22Rv1 (cell line): ENCODE data around the gene ACTR3C.

Experiments used
- ZFX ChIP-seq: fragments of 450-650 bp; IDR thresholded peaks from 2 replicates; pipeline ENCODE4 v1.6.1; 2017; ENCODE audit warnings: antibody characterized with exemption, borderline replicate concordance
- TF ChIP-seq, protein P1 (sequence below): fragments of 450-650 bp; IDR thresholded peaks from 2 replicates; pipeline ENCODE4 v1.5.1; 2017; ENCODE audit warnings: mild to moderate bottlenecking

DNA sequence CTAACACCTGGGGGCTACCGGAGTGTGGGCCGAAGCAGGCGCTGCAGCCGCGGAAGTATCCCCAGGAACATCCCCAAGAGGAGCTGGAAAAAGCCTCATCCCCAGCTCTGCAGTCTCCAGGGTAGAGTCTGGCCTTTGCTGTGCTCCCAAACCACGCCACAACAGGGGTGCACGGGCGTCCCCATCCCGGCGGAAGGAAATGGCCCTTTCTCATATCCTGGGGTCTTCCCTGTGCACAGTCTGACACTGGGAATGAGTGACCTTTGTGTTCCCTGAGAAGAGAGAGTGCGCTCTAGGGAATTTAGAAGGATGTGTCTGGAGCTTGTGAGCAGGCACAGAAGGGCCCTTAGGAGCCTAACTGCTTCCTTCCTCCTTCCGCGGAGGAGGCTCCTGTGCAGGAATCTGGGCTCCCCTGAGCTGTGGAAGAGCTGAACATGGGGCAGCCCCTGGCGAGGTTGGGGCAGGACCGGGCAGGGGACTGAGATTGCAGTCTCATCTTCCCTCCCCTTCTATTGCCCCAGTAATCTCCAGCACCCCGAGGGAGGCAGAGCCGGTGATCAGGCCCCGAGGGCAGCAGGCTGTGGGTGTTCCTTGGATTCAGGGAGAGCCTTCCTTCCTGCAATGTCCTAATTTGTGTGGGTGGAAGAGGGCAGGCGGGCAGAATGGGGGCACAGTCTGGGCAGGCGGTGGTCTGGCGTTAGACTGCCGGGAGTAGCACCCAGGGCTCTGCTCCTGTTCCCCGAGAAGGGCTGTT, 46.6 kb upstream of the ACTR3C start:
- TF ChIP-seq, protein P1, sequence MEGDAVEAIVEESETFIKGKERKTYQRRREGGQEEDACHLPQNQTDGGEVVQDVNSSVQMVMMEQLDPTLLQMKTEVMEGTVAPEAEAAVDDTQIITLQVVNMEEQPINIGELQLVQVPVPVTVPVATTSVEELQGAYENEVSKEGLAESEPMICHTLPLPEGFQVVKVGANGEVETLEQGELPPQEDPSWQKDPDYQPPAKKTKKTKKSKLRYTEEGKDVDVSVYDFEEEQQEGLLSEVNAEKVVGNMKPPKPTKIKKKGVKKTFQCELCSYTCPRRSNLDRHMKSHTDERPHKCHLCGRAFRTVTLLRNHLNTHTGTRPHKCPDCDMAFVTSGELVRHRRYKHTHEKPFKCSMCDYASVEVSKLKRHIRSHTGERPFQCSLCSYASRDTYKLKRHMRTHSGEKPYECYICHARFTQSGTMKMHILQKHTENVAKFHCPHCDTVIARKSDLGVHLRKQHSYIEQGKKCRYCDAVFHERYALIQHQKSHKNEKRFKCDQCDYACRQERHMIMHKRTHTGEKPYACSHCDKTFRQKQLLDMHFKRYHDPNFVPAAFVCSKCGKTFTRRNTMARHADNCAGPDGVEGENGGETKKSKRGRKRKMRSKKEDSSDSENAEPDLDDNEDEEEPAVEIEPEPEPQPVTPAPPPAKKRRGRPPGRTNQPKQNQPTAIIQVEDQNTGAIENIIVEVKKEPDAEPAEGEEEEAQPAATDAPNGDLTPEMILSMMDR, result no peak
- TF ChIP-seq ZFX, result no peak
